ENCODE measurements around the gene RWDD4.
"Not testable (repeated sequence)": the region's sequence is repeated elsewhere in the genome, so short reads cannot be mapped to it uniquely, and the experiment has no call there.

The RWDD4 gene

GRCh38 chr4:183635321-183635720 is 23.7 kb downstream of the RWDD4 start:
- DNase-seq, result no peak

- DNase-seq, result no peak
These were observed 25.2 kb downstream of the RWDD4 start for GRCh38 chr4:183633476-183634400.

GRCh38 chr4:183632689-183633088 is 26.3 kb downstream of the RWDD4 start:
- no peak for DNase-seq

- no peak for DNase-seq
These were observed 27.3 kb downstream of the RWDD4 start for GRCh38 chr4:183631577-183632198.

- DNase-seq, result no peak
These were observed 30.9 kb downstream of the RWDD4 start for GRCh38 chr4:183627979-183628588.

GRCh38 chr4:183627286-183627685 is 31.7 kb downstream of the RWDD4 start:
- DNase-seq, result not testable (repeated sequence)

GRCh38 chr4:183626168-183626567 is 32.8 kb downstream of the RWDD4 start:
- no peak for DNase-seq

GRCh38 chr4:183624548-183624947 is 34.4 kb downstream of the RWDD4 start:
- no peak for DNase-seq

- DNase-seq, result no peak
These were observed 37.1 kb downstream of the RWDD4 start for GRCh38 chr4:183621875-183622274.

- DNase-seq, result no peak
These were observed 38.6 kb downstream of the RWDD4 start for GRCh38 chr4:183620421-183620820.

- no peak for DNase-seq
These were observed 40.3 kb downstream of the RWDD4 start for GRCh38 chr4:183618681-183619080.

- no peak for DNase-seq
These were observed 41.9 kb downstream of the RWDD4 start for GRCh38 chr4:183617075-183617474.

GRCh38 chr4:183612329-183613250 is 46.4 kb downstream of the RWDD4 start:
- DNase-seq, result no peak

GRCh38 chr4:183611210-183611830 is 47.7 kb downstream of the RWDD4 start:
- DNase-seq, result no peak

GRCh38 chr4:183610613-183611012 is 48.4 kb downstream of the RWDD4 start:
- no peak for DNase-seq

GRCh38 chr4:183610033-183610432 is 49.0 kb downstream of the RWDD4 start:
- no peak for DNase-seq

- no peak for DNase-seq
These were observed 49.8 kb downstream of the RWDD4 start for GRCh38 chr4:183609151-183609550.

- no peak for DNase-seq
These were observed 51.1 kb downstream of the RWDD4 start for GRCh38 chr4:183607894-183608293.

GRCh38 chr4:183602557-183603027 is 56.4 kb downstream of the RWDD4 start:
- no peak for DNase-seq

- DNase-seq, result no peak
These were observed 57.6 kb downstream of the RWDD4 start for GRCh38 chr4:183601381-183601780.

- DNase-seq, result no peak
These were observed 58.7 kb downstream of the RWDD4 start for GRCh38 chr4:183600189-183600685.

- DNase-seq, result no peak
These were observed 59.3 kb downstream of the RWDD4 start for GRCh38 chr4:183599690-183600089.

Data from activated naive CD4-positive, alpha-beta T cell treated with anti-CD3 and anti-CD28 coated beads, Interleukin-2, amount 50 U/mL, for 16 hours (primary cell).